Stimulated activated CD4-positive, alpha-beta T cell treated with anti-CD3 and anti-CD28 coated beads, Interleukin-12 subunit alpha, Interleukin-12 subunit beta, amount 100 ng/mL, for 48 hours (primary cell): ENCODE data around the gene TLL2.

Experiments used
- DNase-seq, 3 donors: peaks; one replicate each; pipeline ENCODE4 v3.0.0-alpha.2; 2020; ENCODE audit warnings: low read depth in 2 of 3, low spot score in 1 of 3

TLL2 gene

DNA sequence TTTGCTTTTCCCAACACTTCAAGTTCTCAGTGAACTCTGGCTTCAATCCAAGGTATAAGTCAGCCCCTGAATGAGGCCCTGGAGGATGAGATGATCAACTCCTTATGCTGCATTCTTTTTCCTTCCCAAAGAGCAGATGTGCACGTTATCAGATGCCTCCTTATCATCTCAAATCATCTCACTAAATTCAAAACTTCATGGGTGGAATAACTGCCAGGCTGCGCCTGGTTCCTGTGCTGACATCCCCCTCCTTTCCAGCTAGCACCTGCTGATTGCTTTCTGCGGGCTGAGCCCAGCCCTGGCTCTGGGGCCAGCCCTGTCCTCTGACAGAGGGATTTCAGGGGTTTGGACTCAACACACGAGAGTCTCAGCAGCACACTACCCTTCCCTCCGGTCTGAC is 44.9 kb downstream of the TLL2 start:
- DNase-seq = no peak

DNA sequence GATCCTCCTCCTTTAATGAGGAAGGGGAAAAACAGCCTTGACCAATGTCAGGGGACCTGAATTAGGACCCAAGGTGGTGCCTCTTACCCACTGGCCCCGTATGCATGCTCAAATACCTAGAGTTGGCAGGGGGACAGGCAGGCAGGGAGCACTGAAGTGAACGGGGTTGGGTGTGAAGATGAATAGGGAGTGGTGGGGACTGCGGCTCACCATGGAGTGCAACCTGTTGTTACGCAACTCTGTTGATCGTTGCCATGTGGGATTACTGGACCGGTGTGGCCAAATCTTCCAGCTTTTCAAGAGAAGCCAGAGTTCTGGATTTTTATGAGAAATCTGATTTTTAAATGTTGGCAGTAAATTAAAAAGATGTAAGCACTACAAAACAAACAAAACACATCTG is 48.1 kb downstream of the TLL2 start:
- no peak for DNase-seq

GRCh38 chr10:96463562-96463961 is 50.2 kb downstream of the TLL2 start:
- DNase-seq = no peak

DNA sequence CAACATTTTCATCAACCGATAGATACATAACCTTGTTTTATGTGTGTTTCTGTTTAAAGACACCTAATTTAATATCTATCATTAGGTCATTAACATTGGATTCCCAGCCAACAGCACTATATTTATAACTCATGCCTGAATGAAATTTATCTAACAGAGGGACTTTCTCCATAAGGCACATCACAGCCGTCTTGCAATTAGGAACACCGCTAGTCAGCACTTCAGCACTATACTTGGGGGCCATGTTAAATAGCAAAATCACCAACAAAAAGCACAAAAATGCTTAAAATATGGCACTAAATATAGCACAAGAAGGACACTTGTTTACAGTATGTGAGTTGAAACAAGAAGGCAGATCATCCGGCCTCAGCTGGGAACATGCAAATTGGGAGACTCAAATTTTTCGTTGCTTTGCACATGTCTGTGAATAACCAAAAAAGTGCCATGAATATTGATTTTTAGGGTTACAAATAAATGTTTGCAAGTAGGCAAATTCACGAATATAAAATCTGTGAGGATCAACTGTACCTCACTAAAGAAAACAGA is 51.0 kb downstream of the TLL2 start:
- no peak for DNase-seq

- no peak for DNase-seq
These were observed 53.4 kb downstream of the TLL2 start for GRCh38 chr10:96460316-96460715.

DNA sequence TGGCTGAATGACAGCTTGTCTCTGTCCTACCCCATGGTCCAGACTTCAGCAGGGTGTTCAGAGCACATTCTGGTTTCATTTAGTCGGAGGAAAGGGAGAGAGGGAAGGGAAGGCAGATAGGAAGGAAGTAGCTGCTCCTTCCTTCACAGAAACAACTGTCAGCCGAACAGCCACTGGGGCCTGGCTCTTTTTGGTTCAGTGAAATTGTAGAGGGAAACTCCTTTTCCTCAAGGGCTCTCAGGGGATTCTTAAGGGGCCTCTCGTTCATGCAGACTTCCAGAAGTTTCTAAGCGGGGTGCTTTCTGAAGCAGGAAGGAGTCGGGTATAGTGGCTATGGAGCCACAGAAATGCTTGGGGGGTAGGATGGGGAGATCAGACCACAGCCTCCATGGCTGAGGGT is 56.4 kb downstream of the TLL2 start:
- no peak for DNase-seq

DNA sequence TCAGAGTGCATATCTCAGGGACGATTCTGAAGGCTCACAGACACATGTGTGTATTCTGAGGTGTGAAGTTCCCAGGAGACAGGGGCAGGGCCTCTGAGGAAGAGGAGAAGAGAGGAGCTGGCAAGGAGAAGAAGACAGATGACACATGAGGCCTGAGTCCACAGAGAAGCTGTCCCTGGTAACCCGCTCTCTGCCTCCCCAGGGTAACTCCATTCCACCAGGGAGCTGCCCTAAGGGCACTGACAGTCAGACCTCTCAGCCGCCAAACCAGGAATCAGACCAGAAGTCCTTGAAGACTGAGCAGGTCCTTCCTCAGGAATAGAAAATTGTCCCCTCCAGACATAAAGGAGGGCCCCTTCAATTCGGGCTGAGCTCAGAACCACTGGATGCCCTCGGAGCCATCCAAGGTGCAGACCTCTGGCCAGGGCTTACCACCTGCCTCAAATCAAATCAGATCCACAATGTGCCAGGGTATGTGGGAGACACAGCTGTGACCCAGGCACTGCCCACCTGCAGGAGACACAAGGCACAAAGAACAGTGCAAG is 57.4 kb downstream of the TLL2 start:
- no peak for DNase-seq

GRCh38 chr10:96453856-96454583 is 59.7 kb downstream of the TLL2 start:
- DNase-seq = no peak

- no peak for DNase-seq
These were observed 61.1 kb downstream of the TLL2 start for GRCh38 chr10:96452494-96453153.

GRCh38 chr10:96450529-96451207 is 63.1 kb downstream of the TLL2 start:
- no peak for DNase-seq

DNA sequence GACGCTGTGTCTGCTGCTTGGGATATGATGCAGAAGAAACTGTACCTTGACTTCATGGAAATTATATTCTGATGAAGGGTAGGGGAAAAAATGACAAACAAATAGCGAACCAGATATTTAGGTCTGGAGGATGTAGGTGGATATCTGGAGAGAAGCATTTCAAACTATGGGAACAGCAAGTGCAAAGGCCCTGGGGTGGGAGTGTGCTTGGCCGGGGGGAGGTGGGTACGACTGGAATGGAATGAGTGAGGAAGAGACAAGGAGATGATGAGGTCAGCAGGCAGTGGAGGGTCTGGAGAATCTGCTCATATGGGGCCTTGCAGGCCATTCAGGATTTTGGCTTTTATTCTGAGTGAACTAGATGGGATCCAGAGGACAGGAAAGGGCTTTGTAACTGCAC is 65.2 kb downstream of the TLL2 start:
- no peak for DNase-seq

DNA sequence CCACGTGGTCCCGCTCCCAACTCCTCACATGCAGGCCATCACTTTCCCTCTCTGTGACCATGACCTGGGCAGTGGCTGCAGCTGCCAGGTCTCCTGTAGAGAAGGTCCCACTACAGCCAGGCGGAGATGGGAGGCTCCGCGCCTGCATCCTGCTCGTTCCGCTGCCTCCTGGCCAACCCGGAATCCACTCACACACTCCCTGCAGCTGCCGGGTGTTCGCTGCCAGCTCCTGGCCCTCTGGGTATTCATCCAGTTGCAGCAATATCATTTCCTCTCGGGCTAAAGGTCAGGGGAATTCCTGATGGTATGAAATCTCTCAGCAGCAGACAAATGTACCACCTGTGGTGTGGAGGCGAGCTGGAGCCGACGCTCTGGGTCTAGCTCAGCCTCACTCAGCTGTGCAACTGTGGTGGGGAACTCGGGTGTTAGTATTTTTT is 65.7 kb downstream of the TLL2 start:
- no peak for DNase-seq

GRCh38 chr10:96446966-96447596 is 66.6 kb downstream of the TLL2 start:
- DNase-seq = no peak

DNA sequence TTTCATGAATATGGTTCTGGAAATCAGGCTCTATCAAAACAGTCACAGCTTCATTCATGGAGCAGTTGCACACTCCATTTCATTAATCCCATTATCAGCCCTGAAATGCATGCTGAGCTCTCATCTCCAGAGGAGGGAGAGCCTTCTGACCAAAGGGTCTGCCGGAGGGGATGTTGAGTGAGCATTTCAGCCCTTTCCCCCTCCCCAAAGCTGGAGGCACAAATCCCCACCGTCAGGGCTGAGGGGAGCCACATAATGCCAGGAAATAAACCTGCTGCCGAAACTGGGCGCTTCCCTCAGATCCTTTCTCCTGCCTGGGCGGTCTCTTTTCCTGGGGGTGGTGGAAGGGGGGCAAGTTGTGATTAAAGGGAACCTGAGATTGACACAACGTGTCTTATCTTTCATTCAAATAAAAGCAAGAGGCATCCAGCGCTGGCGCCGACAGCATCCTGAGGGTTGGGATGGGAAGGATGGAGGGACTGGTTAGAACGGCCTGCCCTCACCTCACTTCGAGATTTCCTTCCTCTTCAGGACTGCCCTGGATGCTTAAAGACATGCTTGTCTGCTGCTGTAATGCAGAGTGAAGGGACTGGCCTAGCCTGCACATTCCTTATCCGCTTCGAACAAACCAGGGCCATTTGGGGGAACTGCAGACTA is 71.6 kb downstream of the TLL2 start:
- no peak for DNase-seq

DNA sequence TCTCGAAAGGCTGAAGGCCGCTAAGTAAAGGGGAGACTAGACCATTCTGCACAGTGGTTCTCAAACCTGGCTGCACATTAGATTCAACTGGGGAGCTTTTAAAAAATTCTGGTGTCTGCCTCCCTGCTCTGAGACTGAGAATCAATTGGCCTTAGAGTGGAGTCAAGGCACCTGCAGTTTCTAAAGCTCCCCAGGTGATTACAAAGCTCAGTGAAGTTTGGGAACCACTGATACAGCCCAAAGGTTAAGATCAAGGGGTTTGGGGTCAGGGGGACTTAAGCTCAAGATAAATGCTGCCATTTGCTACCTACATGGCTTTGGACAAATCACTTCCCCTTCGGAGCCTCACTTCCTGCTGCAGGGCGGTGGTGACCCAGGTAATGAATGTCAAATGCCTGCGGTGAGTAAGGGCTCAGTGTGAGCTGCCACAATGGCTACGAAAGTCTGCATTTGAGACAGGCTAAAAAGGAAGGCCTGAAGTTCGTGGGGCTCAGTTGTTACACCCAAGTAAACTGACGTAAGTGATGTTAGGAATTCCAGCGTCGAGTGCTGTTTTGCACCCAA is 72.3 kb downstream of the TLL2 start:
- DNase-seq = no peak

DNA sequence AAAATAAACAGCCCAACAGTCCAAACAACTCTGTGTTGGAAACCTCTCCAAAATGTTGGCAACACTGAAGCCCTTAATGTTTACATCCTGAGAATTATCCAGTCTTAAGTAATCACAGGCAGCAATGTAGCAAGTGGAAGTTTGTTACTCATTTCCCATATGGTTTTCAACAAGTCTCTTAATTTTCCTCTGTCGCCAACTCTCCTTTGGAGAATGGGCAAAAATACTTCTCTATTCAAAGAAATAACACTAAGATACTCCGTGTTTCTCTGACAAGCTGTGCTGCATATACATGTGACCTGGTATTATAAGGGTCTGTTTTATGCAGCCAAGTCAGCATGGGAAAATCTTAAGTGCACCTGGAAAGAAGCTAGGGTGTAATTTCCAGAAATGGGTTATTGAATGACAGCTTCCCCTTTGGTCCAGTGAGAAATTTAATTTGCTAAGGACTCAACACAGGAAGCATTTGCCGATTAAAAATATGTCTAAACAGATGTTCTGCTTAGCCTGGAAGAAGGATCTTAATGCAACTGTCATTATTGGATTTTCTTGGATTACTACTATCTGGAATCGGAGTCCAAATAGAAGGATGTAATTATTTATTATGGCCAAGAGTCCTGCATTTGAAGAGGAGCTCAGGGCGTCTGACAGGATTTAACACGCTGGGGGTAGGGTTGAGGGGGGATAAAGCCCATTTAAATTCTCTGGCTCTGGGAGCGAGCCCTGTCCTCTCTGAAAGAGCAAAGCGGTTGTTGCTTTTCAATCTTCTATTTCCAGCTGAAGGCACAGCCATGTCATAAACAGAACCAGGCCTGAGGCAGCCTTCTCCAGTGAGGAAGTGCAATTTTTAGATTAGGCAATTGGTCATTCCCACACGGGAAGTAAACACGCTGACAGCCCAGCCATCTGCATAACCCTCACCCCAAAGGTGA is 73.1 kb downstream of the TLL2 start:
- no peak for DNase-seq

DNA sequence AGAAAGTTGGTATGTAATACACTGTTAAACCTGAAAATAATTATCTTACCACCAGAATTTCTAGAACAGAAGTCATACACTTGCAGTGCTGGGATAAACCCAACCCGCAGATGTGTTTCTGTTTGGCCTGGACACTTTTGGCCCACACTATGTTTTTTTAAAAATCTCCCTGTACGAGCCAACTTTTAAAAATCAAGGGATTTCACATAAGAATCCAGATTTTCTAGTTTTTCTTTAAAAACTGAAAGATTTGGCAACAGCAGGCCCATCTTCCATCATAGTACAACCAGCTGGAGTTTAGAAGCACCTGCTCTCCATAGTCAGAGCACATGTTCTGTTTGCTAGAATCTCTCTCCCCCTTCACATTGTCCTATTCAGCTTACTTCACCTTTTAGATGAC is 74.0 kb downstream of the TLL2 start:
- DNase-seq = no peak

- DNase-seq = no peak
These were observed 77.7 kb downstream of the TLL2 start for GRCh38 chr10:96436035-96436434.

DNA sequence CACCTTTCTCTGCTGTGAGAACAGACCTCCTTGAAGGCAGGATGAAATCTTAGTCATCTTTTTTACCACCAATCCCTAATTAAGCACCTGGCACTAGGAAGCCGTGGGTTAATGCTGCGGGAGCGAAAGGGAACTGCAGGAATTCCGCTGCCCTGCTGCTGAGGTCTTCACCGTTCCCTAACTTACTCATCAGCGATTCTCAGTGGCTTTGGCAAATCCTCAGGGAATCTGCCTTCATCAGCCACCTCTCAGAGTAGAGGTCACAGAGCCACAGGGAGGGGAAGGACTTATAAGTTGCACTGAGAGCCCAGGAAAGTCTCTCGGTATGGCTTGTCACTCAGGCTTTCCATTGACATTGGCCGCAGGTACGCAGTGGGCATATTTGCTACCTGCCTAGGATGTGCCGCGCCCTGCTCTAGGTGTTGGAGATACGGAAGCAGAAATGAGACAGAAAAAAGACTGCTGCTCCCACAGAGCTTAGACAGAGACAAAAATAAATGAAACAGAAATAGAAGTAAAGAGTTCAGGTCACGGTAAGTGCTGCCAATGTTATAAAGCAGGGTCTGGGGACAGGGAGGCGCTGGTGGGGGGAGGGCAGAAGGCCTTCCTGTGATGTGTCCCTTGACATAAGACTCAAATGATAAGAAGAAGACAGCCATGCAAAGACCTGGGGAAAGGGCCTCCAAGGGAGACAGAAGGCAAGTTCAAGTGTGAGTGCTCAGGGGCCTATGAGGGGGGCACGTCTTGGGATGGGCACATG is 82.3 kb downstream of the TLL2 start:
- no peak for DNase-seq
